ENCODE data around the gene SPEM3.

Gene SPEM3

DNA sequence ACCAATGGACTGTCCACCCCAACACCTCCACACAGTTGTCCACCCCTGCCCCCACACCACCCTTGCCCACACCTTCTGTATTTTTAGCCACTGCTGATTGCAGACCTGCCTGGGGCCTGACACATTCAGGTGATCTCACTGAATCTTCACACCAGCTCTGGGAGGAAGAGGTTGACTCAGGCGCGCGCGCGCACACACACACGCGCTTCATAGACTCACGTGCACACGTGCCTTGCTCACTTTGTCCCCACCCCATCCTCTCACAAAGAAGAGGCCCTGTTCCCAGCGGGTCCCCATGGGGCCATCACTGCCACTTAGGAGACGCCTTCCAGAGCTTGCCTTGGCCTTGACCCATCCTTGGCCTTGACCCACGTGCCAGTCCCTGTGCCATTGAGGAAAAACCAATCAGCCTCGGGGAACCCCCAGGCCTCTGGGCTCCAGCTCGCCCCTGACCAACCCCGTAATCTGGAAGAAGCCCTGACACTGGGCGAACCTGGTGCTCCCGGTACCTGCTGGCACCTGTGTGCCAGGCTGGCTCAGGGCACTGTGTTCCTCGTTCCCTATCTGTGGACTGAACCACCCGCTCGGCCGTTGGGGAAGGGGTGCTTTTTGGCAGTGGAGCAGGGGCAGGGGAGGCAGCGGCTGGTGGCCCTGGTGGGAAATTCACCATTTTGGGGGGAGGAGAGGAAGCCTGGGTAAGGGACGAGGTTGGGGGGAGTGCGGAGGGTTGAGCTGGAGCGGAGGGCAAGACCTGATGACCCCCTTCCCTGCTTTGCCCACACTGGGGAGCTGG, 17.8 kb upstream of the SPEM3 start:
- DNase-seq: no peak
- TF ChIP-seq, protein P1, sequence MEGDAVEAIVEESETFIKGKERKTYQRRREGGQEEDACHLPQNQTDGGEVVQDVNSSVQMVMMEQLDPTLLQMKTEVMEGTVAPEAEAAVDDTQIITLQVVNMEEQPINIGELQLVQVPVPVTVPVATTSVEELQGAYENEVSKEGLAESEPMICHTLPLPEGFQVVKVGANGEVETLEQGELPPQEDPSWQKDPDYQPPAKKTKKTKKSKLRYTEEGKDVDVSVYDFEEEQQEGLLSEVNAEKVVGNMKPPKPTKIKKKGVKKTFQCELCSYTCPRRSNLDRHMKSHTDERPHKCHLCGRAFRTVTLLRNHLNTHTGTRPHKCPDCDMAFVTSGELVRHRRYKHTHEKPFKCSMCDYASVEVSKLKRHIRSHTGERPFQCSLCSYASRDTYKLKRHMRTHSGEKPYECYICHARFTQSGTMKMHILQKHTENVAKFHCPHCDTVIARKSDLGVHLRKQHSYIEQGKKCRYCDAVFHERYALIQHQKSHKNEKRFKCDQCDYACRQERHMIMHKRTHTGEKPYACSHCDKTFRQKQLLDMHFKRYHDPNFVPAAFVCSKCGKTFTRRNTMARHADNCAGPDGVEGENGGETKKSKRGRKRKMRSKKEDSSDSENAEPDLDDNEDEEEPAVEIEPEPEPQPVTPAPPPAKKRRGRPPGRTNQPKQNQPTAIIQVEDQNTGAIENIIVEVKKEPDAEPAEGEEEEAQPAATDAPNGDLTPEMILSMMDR (IDR thresholded peaks at IDR 0.05; ENCODE audit: low read depth, low read length): no peak
- H3K4me3 ChIP-seq (ENCODE audit: low read depth, low read length): no peak overlapping the region
- H3K36me3 ChIP-seq: no peaks in the 10 kb centered on the region
- no peaks in the 10 kb centered on the region for H3K9me3 ChIP-seq
- H3K27me3 ChIP-seq: no peaks in the 10 kb centered on the region
- H3K4me1 ChIP-seq: no peaks in the 10 kb centered on the region

GRCh38 chr17:7411427-7411750, 17.3 kb upstream of the SPEM3 start:
- Histone ChIP-seq H3K9me3 (no peaks in the 10 kb centered on the region), H3K4me3 (ENCODE audit: low read depth, low read length) (no peak overlapping the region), H3K36me3 (no peaks in the 10 kb centered on the region), H3K4me1 (no peaks in the 10 kb centered on the region), H3K27me3 (no peaks in the 10 kb centered on the region)
- no peak for DNase-seq
- TF ChIP-seq, protein P1 (IDR thresholded peaks at IDR 0.05; ENCODE audit: low read depth, low read length): no peak

DNA sequence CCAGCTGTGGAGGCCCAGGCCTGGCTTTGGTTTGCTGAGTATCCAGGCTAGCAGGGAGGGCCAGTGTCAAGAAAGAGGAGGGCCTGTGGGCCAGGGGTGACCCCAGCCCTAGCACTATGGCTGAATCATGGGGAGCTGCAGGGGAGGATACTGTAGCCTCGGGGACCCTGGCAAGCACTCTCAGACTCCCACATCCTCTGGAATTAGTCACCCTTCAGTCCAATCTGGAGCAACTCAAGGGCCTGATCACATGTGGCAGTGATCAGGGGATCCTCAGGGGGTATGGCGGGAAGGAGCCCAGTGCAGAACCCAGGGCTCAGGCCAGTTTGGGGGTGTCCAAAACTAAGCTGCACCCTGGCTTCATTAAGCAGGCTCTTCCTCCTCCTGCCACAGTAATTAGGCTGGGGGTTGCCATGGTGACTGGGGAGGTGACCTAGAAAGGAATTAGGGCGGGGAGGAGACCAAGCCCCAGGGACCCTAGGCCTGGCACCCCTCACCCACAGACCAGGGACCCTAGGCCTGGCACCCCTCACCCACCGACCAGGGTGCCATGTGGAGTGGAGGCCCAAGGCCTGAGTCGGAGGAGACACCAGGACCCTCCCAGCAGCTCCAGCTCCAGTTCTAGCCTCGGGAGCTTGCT, 15.2 kb upstream of the SPEM3 start:
- H3K4me1 ChIP-seq: no peaks in the 10 kb centered on the region
- no peaks in the 10 kb centered on the region for H3K9me3 ChIP-seq
- H3K4me3 ChIP-seq (ENCODE audit: low read depth, low read length): no peak overlapping the region
- no peak for DNase-seq
- TF ChIP-seq, protein P1 (IDR thresholded peaks at IDR 0.05; ENCODE audit: low read depth, low read length): no peak
- no peaks in the 10 kb centered on the region for H3K27me3 ChIP-seq
- H3K36me3 ChIP-seq: no peaks in the 10 kb centered on the region

DNA sequence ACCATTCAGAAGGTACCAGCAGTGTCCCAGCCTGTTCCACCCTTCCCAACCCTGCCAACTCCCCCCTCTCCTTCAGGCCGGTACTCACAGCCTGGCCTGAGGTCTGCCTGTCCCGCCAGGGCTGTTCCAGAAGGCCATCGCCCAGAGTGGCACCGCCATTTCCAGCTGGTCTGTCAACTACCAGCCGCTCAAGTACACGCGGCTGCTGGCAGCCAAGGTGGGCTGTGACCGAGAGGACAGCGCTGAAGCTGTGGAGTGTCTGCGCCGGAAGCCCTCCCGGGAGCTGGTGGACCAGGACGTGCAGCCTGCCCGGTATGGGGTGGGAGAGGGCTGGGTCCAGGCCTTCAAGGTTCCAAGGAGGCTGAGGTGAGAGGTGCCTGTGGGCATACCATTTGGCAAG, 13.8 kb upstream of the SPEM3 start:
- no peak for DNase-seq
- TF ChIP-seq, protein P1 (IDR thresholded peaks at IDR 0.05; ENCODE audit: low read depth, low read length): no peak
- Histone ChIP-seq H3K27me3 (no peaks in the 10 kb centered on the region), H3K36me3 (no peaks in the 10 kb centered on the region), H3K4me1 (no peaks in the 10 kb centered on the region), H3K4me3 (ENCODE audit: low read depth, low read length) (no peak overlapping the region), H3K9me3 (no peaks in the 10 kb centered on the region)

DNA sequence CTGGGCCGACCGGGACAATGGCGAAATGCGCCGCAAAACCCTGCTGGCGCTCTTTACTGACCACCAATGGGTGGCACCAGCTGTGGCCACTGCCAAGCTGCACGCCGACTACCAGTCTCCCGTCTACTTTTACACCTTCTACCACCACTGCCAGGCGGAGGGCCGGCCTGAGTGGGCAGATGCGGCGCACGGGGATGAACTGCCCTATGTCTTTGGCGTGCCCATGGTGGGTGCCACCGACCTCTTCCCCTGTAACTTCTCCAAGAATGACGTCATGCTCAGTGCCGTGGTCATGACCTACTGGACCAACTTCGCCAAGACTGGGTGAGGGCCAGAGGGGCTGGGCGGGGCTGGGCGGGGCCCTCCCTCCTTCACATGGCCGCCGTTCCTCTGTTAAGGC, 12.9 kb upstream of the SPEM3 start:
- Histone ChIP-seq H3K27me3 (no peaks in the 10 kb centered on the region), H3K9me3 (no peaks in the 10 kb centered on the region), H3K36me3 (no peaks in the 10 kb centered on the region), H3K4me1 (no peaks in the 10 kb centered on the region), H3K4me3 (ENCODE audit: low read depth, low read length) (no peak overlapping the region)
- TF ChIP-seq, protein P1 (IDR thresholded peaks at IDR 0.05; ENCODE audit: low read depth, low read length): no peak
- DNase-seq: no peak

- H3K36me3 ChIP-seq: no peaks in the 10 kb centered on the region
Observed at GRCh38 chr17:7416323-7416722, 12.3 kb upstream of the SPEM3 start.

More at GRCh38 chr17:7416323-7416722, 12.3 kb upstream of the SPEM3 start:
- TF ChIP-seq, protein P1 (IDR thresholded peaks at IDR 0.05; ENCODE audit: low read depth, low read length): no peak
- H3K4me1 ChIP-seq: no peaks in the 10 kb centered on the region
- DNase-seq: no peak
- H3K27me3 ChIP-seq: no peaks in the 10 kb centered on the region
- no peak overlapping the region for H3K4me3 ChIP-seq (ENCODE audit: low read depth, low read length)
- H3K9me3 ChIP-seq: no peaks in the 10 kb centered on the region

Measured in BE2C (cell line).